T follicular helper cell (primary cell): Measurements from ENCODE around the gene COL17A1.

Source experiments
- DNase-seq: peaks from one replicate; pipeline ENCODE4 v3.0.0-alpha.2; 2020; ENCODE audit warnings: low read depth

COL17A1 gene

DNA sequence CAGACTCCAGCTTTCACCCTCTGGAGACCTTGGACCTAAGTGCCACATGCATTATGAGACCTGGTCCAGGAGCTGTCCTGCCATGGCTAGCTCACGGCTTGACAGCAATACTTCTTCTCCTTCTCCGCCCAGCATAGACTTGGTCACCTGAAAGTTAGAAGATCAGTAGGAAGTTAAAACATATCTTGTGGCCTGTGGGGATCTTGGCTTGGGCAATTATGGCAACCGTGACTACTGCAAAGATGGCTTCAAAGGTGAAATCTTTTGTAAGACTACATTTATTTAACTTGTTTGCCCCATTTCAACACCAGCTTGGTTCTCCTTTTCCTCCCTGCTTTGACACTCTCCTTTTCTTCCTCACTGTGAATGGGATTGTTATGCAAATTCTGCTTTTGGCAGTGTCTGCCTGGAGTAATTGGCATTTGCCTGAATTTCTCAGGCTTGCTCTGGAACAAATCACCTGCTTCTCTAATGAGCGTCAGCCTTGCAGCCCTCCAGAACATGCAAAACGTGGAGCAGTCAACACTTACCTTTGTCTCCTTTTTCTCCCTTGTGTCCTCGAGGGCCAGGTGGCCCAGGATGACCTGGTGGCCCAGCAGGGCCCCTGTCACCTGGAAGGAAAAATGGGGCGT lies 53.4 kb downstream of the COL17A1 start:
- DNase-seq: no peak

DNA sequence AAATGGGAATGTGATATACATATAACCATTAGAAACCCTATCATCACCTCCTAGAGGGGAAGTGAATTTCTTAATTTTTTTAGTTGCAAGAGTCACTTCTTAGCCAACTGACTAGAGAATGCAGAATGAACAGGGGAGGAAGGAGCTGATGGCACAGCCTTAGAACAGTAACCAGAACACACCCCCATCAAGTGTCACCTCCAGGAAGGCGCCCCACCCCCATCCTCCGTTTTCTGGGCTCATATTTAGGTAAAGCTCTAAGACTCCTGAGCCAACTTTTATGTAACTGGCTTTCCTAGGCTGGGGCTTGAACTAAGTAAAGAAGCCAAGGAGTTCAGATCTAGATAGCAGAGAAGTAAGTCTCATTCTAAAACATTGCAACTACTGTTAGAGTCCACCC lies 54.0 kb downstream of the COL17A1 start:
- DNase-seq: no peak

DNA sequence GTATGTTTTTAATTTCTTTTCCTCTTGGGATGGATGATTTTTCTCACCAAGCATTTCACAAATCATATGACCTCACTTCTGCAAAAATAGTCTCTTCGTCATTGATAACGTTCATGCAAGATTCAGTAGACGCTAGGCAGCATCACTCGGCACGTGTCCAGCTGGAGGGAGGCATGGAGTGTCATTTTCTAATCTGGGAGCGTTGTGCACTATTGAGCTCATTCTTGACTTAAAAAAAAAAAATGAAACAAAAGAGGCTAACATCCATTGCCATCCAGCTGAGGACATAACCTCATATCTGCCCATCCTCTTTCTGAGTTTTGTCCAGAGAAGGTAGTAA lies 56.2 kb downstream of the COL17A1 start:
- DNase-seq: no peak

DNA sequence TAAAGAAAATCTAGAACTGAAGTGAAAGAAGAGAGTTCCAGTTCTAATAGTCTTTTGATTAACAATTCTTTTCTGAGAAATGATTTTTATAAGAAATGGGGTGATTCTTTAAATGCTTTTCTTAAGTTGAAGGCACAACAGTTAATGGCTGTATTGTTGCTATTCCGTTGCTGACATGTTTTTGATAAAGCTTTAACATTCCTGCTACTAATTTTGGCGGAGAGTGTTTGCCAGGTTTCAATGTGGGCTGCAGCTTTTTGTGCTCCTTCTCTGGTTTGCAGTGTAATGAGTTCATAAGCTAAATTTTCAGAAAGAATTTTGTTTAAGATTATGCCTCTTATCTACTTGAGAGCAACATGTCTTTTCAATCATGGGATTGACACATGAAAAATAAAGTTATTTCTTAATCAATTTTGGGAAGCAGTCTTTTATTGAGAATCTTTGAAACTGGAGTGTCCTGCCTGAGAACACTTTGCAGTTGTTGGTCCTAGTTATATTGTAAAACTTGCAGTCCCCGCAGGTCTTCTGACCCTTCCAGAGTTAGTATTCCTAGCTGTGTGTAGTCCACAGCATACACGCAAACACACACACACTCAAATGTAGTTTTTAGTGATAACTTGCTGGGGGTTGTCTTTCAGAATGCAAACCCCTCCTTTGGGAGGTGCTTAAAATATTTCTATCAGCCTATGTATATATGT lies 56.7 kb downstream of the COL17A1 start:
- no peak for DNase-seq

DNA sequence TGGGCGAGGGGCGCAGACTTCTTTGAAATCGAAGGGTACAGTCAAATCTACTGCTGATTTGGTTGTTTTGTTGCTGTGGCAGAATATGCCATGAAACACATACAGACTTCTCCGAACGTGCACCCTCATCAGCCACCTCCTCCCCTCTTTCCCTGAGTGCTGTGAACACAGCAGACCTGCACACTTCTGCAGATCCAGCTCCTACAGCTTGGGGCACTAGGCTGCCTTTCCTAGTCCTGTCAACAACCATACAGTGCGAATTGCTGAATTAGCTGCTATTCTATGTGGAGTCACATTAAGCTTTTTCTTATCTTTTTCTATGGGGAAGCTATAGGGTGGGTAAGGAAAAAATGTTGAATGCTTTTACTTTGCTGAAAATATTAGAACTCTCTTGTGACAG lies 57.5 kb downstream of the COL17A1 start:
- no peak for DNase-seq

DNA sequence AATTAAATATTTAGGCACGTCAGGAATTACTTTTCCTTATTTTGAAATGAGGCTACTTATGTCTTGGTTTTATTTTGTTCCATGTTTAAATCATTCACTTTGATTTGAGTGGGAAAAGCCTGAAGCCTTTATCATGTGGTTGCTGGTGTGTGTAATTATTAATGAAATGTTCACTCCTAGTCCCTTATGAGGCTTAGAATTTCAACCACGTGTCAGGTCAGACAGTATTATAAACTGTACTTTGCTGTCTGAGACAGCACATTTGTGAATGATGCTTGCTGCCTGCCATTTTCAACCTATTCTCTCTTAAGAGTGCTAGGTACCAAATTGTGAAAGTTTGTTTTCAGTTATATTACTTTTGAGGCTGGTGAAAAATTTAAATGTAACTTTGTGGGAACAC lies 58.9 kb downstream of the COL17A1 start:
- DNase-seq: no peak

DNA sequence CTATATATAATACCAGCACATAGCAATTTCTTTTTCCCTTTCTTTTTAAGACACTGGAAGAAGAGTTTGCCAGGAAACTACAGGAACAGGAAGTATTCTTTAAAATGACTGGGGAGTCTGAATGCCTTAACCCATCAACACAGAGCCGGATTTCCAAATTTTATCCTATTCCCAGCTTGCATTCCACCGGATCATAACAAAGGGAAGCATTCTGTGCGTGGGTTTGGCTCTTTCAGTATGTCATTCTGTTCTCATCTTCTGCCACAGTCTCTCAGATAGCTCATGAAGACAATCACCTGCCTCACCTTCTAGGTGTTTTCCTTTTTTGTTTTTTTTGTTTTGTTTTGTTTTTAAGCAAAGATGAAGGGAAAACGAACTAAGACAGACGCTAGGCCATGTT lies 60.2 kb downstream of the COL17A1 start:
- DNase-seq: no peak

DNA sequence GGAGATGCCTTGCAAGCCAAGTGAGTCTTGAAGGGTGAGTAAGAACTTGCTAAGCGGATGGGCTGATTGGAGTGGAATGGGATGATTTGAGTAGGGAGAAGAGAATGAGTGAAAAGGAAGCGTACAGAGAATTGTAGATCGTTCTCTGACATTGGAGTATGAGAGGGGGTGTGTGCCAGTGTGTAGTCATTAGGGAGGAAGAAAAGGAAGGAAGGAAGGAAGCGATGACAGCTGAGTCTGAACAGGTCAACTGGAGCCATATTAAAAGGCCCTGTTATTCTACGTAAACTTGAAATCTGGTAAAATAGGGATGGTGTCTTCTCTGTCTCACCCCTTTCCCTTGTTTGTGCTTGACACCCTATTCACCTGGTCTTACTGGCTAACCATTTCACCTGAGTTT lies 63.7 kb downstream of the COL17A1 start:
- no peak for DNase-seq

DNA sequence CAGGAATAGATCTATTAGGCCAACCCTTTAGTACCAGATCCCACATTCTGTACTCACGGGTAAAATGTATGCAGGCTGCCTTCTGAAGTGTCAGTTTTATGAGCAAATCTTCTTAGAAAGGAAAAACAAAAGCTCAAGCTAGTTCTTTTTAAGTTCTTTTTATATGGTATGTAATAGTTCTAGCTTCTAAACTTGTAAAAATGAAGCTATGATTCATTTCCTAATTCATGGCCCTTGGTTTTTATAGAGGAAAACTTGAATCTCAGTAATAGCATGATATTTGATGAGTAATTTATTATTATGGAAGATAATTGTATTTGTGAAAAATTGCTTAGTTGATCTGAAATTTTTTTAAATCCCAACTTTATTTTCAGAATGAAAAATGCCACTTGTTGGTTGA lies 64.4 kb downstream of the COL17A1 start:
- DNase-seq: no peak

DNA sequence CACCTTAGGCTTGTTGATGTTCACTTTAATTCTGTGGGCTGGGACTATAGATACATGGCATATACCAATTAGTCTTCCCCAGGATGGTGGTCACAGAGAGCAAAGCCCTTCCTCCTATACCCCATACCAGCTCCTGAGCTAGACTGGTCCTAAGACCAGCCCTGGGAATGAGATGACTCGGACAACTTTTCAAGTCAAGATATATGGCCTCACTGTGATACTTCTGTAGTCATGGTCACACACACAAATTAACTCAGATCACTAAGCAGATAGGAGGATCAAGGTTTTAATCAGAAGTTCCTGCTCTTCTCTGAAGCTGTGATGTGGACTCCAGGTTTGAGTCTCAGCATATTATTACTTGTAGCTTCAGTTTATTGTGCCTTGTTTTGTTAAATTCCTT lies 65.7 kb downstream of the COL17A1 start:
- DNase-seq: no peak

DNA sequence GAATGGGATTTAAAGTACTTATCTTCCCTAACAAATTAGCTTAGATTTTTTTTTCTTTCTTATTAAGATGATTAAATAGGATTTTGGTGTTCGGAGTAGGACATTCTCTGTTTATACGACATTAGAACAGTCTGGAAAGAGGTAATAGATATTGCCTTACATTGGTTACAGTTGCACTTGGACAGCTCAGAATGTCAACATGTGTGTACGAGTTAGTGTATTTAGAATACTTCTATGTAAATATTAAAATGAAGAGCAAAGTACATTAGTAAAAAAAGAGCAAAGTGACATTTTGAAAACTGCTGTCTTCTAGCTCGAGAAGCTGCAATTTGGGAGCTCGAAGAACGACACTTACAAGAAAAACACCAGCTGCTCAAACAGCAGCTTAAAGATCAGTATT lies 67.2 kb downstream of the COL17A1 start:
- no peak for DNase-seq

DNA sequence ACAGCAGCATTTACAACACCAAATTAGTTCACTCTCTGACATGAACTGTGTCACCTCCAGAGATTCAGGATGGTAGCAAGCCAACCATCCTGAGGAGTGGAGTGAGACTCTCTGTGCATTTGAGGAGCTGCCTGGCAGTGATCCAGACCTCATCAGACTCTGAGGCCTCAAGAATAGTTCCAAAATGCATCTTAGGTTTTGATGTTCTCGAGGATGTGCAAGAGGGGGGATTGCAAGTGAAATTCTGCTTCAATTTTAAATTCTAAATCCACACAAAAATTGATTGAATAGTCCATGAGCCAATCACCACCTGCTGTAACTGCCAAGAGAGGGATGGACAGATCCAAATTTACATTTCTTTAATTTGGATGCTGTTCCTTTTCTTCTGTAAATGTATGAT lies 69.0 kb downstream of the COL17A1 start:
- no peak for DNase-seq

DNA sequence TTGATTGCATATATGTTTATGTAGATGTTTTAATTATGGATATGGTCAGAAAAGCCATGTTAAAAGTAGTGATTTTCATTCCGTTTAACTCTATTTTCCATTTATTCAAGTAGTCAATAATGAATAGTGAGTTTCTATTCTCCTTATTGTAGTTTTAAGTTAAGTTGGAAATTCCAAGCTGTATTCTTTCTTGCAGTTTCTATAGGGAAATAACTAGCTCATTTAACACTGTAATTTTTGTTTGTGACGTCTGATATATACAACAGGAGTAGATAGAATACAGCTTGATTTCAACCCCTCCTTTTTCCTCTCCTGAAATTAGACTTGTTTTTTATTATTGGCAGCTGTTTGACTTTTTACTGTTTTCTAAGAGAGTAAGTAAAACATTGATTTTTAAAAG lies 71.5 kb downstream of the COL17A1 start:
- DNase-seq: no peak

DNA sequence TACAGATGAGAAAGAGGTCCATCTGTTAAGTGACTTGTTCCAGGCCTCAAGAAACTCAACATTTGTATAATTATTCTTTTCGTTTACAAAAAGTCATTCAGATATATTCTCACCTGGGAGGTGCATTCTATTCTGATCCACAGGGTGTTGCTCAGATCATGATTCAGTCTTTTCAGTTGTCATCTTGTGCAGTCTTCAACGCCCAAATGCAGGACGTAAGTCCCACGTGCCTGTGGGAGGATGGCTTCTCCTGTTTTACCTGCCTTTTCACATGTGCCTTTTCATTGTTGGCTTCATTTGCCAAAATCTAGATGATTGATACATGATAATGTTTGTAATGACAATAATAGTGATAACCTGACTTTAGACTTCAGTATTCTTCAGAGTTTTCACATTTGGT lies 72.2 kb downstream of the COL17A1 start:
- DNase-seq: no peak

DNA sequence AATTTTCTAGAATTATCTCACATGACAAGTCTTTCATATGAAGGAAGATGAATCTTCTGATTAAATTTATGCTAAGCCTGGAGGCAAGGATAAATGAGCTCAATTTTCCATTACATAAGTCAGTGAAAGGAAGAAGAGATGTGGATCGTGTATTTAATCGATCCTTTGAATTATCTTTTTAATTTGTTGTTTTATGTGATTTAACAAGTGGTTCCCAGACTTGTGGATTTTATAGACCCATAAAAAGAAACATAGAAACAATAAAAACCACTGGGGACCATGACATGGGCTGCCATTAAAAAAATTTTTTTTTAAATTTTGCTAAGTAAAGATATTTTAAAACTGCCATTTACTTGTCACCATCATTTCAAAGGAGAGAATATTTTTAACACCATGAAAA lies 73.8 kb downstream of the COL17A1 start:
- no peak for DNase-seq

DNA sequence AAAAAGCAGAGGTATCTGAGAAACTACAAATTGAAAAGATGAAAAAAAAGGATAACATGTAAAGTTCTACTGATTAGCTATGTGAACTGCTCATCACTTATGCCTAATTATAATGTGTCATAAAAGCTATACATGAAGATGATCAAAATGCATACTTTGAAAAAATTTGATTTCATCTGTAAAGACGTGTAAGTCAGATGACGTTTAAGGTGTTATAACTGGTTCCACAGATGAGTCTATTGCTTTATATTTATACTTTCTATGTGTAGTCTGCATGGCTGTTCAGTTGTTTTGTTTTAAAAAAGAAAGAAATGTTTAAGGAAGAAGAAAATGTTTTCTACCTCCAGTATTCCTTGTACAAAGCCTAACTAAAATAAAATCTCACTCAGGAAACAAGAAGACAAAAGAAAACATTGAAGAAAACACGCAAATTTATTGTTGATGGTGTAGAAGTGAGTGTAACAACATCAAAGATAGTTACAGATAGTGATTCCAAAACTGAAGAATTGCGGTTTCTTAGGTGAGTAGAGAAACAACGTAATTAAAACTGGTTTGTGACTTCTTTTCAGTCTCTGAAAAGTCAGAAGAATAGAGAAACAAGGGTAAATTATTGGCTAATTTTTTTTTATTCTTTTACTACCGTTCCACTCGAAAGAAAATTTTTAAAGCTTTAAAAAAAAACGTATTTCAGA lies 80.4 kb downstream of the COL17A1 start:
- no peak for DNase-seq

DNA sequence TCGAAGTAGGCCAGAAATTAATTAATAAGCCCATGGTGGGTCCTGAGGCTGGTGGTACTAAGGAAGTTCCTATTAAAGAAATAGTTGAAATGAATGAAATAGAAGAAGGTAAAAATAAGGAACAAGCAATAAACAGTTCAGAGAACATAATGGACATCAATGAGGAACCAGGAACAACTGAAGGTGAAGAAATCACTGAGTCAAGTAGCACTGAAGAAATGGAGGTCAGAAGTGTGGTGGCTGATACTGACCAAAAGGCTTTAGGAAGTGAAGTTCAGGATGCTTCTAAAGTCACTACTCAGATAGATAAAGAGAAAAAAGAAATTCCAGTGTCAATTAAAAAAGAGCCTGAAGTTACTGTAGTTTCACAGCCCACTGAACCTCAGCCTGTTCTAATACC lies 82.8 kb downstream of the COL17A1 start:
- DNase-seq: no peak

DNA sequence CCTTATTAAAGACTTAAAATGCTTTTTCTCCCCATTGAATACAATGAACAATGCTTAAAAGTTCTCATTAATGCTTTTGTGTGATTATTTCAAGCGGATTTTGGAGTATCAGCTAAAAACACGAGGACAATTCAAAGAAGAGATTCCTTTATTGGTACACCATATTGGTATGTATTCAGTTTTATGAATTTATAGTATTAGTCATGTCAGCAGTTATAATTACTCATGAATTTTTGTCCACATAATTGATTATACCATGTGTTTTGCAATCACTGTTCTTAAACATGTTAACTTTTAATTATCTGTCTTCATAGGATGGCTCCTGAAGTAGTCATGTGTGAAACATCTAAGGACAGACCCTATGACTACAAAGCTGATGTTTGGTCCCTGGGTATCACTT lies 86.9 kb downstream of the COL17A1 start:
- no peak for DNase-seq

DNA sequence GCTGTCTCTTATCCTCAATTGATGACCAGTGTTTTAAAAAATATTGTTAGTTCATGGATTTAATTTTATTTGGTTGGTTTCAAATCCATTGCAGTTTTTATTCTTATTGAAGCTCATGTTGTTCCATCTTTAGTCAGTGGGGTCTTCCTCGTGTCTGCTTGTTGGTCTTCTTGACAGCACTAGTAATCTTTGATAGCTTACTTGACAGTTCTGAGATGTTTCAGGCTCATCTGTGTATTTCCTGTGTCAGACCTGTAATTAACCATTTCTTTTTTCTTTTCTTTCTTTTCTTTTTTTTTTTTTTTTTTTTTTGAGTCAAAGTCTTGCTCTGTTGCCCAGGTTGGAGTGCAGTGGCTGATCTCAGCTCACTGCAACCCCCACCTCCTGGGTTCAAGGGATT lies 90.5 kb downstream of the COL17A1 start:
- no peak for DNase-seq

DNA sequence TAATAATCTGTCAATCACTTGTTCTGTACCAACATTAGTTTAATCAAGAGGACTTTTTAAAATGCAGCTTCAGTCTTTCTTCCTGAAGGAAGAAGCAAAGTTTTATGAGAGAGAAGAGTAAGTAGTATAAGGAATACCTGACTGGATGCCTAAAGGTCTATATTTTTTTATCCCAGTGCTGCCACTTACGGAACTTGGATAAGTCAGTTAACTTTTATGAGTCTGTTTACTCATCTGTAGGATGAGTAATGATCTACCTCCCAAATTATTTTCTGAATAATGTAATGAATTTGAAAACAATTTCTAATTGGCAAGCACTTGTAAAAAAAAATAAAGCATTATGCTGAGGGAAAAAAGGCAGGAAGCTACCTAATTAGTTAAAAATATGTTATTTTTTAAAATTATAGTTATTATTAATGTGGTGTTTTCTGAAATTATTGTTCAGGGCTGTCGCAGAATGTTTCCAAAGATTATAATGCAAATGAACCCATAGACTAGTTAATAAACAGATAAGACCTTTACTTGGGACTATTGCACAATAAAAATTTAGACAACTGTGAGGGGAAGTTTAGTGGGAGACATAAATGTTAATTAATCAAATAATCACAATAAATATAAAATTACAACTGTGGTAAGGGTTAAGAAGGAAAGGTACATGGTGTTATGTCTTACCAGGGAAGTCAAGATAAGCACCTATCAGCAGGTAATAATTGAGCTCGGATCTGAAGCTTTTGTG lies 94.1 kb downstream of the COL17A1 start:
- DNase-seq: no peak

DNA sequence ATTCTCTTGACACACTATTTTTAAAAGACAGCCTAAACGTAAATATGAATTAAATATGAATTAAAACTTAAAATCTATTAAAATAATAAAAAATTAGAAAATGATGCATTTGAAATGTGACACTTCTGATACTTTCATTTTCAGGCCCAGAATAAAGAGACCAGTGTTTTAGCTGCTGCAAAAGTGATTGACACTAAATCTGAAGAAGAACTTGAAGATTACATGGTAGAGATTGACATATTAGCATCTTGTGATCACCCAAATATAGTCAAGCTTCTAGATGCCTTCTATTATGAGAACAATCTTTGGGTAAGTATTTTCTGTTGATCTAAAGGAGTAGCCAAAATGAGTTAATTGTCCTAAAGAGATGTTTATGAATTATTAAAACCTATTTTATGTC lies 95.1 kb downstream of the COL17A1 start:
- no peak for DNase-seq

DNA sequence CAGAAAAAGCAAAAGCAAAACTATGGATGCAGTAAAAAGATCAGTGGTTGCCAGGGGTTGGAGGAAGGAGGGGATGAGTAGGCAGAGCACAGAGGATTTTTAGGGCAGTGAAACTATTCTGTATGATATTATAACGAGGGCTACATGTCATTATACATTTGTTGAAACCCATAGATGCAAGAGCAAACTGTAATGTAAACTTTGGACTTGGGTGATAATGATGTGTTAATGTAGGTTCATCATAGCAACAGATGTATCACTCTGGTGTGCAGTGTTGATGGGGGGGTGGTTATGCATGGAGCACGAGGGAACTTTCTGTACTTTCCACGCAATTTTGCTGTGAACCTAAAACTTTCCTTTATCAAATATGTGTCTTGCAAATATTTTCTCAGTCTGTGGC lies 95.6 kb downstream of the COL17A1 start:
- no peak for DNase-seq

DNA sequence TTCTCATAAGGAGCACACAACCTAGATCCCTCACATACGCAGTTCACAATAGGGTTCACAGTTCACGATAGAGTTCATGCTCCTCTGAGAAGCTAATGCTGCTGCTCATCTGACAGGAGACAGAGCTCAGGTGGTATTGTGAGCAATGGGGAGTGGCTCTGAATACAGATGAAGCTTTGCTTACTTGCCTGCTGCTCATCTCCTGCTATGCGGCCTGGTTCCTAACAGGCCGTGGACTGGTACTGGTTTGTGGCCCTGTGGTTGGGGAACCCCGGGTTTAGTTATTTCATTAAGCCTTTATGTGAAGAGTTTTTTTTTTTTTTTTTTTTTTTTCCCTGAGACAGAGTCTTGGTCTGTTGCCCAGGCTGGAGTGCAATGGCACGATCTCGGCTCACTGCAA lies 99.3 kb downstream of the COL17A1 start:
- DNase-seq: no peak
